Inferior parietal cortex (tissue), 1 donor: ENCODE data around the gene WHRN.

Source experiments
- DNase-seq: peaks from one replicate; pipeline ENCODE4 v3.0.0-alpha.2; 2016; ENCODE audit errors: extremely low spot score

Gene WHRN

GRCh38 chr9:114383521-114384231 lies 121.6 kb downstream of the WHRN start:
- DNase-seq, result no peak

GRCh38 chr9:114382699-114383520 lies 122.4 kb downstream of the WHRN start:
- no peak for DNase-seq

- no peak for DNase-seq
These were observed 126.4 kb downstream of the WHRN start for GRCh38 chr9:114378883-114379282.

- no peak for DNase-seq
These were observed 127.3 kb downstream of the WHRN start for GRCh38 chr9:114378016-114378415.

GRCh38 chr9:114376586-114377445 lies 128.5 kb downstream of the WHRN start:
- DNase-seq, result no peak

GRCh38 chr9:114375386-114376175 lies 129.7 kb downstream of the WHRN start:
- DNase-seq, result no peak

- no peak for DNase-seq
These were observed 130.3 kb downstream of the WHRN start for GRCh38 chr9:114374936-114375335.

GRCh38 chr9:114373960-114374730 lies 131.1 kb downstream of the WHRN start:
- DNase-seq, result no peak

- no peak for DNase-seq
These were observed 132.3 kb downstream of the WHRN start for GRCh38 chr9:114372921-114373448.

GRCh38 chr9:114371973-114372917 lies 133.0 kb downstream of the WHRN start:
- DNase-seq, result no peak

GRCh38 chr9:114371343-114371944 lies 133.8 kb downstream of the WHRN start:
- no peak for DNase-seq

- DNase-seq, result peak; percentile 76
These were observed 134.3 kb downstream of the WHRN start for GRCh38 chr9:114370968-114371320.

GRCh38 chr9:114370251-114370967 lies 134.9 kb downstream of the WHRN start:
- DNase-seq, result no peak

GRCh38 chr9:114369216-114370130 lies 135.8 kb downstream of the WHRN start:
- DNase-seq, result no peak

GRCh38 chr9:114367772-114368569 lies 137.3 kb downstream of the WHRN start:
- DNase-seq, result no peak

- DNase-seq, result no peak
These were observed 137.9 kb downstream of the WHRN start for GRCh38 chr9:114367366-114367765.
